Fibroblast of skin of right quadriceps (primary cell): ENCODE measurements around the gene HYAL3.
"Not testable (repeated sequence)": the region's sequence is repeated elsewhere in the genome, so short reads cannot be mapped to it uniquely, and the experiment has no call there.

Experiments
- DNase-seq: peaks from one replicate; pipeline ENCODE4 v3.0.0-alpha.2; 2013

The HYAL3 gene

DNA sequence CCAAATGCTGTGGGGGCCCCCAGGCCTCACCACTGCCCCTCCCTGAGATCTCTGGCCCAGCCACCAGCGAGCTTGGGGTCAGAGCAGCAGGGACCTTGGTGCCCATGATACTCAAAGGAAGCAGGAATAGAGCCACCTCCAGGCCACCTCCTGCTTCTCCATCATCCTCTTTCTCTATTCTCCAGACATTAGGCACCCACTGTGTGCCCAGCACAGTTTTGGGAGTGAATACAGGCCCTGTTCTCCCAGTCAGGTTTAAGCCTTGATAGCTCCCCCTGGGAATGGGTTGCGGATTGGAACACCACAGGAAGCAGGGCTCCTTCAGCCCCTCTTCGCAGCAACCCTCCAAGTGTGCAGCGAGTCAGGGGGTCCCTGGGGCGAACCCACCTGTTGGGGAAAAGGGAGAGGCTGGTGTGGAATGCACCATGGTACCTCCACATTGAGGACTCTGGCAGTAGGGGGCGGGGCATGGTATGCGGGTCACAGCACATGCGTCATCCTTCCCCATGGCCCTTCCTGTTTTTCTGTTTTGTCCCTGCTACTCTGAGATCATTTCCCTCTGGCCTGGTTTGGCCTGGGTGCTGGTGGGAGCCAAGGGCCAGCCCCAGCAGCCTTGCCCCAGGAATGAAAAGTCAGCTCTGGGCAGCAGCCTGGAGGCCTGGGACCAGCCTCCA lies 44.5 kb downstream of the HYAL3 start:
- no peak for DNase-seq

GRCh38 chr3:50251220-50251619 lies 48.0 kb downstream of the HYAL3 start:
- DNase-seq: peak; percentile 62

- no peak for DNase-seq
These were observed 48.7 kb downstream of the HYAL3 start for GRCh38 chr3:50250514-50250913.

- no peak for DNase-seq
These were observed 49.7 kb downstream of the HYAL3 start for GRCh38 chr3:50249457-50249856.

DNA sequence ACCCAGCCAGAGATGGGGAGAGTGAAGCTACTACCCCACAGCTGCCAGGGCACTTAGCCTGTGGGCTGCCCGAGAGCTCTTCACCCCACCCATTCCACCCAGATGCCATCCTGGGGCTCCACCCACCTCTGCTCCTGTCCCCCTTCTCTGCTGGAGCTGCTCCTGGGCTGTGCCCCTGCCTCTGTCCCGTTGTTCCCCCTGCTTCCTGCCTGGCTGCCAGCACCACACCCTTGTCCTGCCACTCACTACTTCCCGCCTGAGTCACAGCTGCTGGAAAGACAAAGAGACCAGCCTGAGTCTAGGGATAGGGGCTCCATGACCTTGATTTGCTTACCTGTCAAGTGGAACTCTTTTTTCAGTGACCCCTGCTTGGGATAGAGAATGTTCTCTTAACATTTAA lies 50.8 kb downstream of the HYAL3 start:
- no peak for DNase-seq

- peak; percentile 95 for DNase-seq
These were observed 52.7 kb downstream of the HYAL3 start for GRCh38 chr3:50246517-50246954.

DNA sequence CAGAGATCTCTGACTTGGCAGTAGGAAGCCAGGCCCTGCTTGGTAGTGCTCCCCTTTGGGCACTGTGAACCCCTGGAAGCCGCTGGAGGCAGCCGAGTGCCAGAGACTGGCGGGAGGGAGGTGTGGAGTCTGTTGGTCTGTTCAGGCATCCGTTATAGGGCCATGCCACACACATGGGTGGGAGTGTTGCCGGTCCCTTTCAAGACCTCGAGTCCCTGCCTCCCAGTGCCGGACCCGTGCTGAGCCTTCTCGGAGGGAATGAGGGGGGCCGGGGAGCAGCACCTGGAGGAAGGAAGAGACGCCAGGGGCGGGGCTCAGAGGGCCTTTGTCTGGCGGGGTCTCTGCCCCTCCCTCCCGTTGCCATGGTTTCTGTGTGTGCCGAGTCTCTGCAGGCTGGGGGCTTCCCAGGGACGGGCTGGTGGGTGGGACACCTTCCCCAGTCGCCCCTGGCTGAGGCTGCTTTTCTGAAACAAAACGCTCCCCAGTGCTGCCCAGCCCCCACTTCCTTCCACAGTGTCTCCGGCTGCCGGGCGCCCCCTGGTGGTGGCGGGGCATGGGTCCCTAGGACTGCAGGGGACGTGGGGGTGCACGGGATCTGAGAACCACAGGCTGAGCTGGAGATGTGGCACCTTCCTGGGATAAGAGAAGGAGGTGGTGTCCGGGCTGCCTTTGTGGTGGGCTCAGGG lies 53.2 kb downstream of the HYAL3 start:
- peak; percentile 92 for DNase-seq

DNA sequence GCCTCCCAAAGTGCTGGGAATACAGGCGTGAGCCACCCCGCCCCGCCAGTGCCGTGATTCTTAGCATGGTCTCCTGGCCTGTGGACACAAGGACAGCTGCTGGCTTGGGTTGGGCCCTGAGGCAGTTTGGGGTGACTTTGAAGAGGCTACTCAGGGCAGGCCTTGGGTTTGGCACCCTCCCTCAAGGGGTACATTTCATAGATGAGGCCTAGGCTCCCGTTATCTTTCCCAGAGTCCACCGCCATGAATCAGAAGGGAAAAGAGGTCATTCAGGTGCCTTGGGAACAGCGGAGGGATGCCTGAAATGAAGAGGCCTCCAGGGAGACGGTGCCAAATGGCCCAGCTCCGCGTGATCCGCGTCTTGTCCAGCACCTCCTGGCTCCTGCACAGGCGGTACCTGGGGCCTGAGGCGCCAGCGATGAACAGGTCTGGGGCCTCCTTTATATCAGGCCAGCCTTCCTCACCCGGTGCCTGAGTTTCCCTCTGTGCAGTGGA lies 53.9 kb downstream of the HYAL3 start:
- no peak for DNase-seq

DNA sequence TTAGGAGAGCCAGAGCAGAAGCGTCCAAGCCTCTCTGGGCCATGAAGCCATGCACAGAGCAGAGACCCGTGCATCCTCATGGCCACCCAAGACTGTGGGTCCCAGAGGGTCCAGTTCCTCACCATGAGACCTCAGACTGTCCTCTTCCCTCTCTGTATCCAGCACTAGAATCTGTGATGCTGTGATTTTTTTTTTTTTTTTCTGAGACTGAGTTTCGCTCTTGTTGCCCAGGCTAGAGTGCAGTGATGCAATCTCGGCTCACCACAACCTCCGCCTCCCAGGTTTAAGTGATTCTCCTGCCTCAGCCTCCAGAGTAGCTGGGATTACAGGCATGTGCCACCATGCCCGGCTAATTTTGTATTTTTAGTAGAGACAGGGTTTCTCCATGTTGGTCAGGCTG lies 54.4 kb downstream of the HYAL3 start:
- DNase-seq: not testable (repeated sequence)

GRCh38 chr3:50243543-50243895 lies 55.7 kb downstream of the HYAL3 start:
- no peak for DNase-seq

- DNase-seq: no peak
These were observed 56.2 kb downstream of the HYAL3 start for GRCh38 chr3:50242851-50243542.
